Measurements from ENCODE around the gene KDM4C.

- no peak for TF ChIP-seq EZH2 (IDR thresholded peaks at IDR 0.05)
- TF ChIP-seq POLR2AphosphoS5 (IDR thresholded peaks at IDR 0.05; ENCODE audit: borderline replicate concordance, low read depth, low read length) = no peak
- TF ChIP-seq FOXP2 (optimal IDR thresholded peaks at IDR 0.05; ENCODE audit: control extremely low read depth, extremely low read length, insufficient read depth) = no peak
Observed at GRCh38 chr9:6880626-6881025, 122.9 kb downstream of the KDM4C start.

Data from SK-N-MC (cell line).